Activated CD8-positive, alpha-beta memory T cell treated with anti-CD3 and anti-CD28 coated beads for 36 hours (primary cell): ENCODE results near the gene RGS8. TPM values are rescaled to one million over a fixed set of nuclear protein-coding genes. Genes with fewer than 3 reads are reported as not detected.

Source experiments
- CTCF ChIA-PET: fragments of 350-600 bp; sonication (Branson Sonifier 250); formaldehyde crosslinking; loops from one replicate; lab custom pipeline; 2021; ENCODE audit warnings: antibody characterized with exemption; lab: Charles Lee
- POLR2A ChIA-PET: fragments of 350-600 bp; sonication (Branson Sonifier 250); formaldehyde crosslinking; loops from one replicate; lab custom pipeline; 2021; ENCODE audit warnings: antibody characterized with exemption; lab: Charles Lee
- total RNA-seq, 2 experiments: library from RNA; stranded (reverse); gene quantifications; one replicate each; pipeline ENCODE4 v1.2.3, GENCODE V29; 2021

RGS8 gene
- total RNA-seq = not detected

GRCh38 chr1:182684116-182684828 lies at the start of gene RGS8:
Gene RGS8 (minus strand): TSS chr1:182684587. CDS start chr1:182669649, 14,938 bp downstream.
- ChIA-PET POLR2A (no interaction called here), CTCF (interaction anchor here (0.8 to 1.3 kb wide), 2 partner anchors 22 to 88 kb away, joined by 3 read pairs; no protein-coding TSS in a partner anchor)

GRCh38 chr1:182731852-182732575 lies 47.6 kb upstream of the RGS8 start:
- ChIA-PET POLR2A (no interaction called here), CTCF (no interaction called here)

DNA sequence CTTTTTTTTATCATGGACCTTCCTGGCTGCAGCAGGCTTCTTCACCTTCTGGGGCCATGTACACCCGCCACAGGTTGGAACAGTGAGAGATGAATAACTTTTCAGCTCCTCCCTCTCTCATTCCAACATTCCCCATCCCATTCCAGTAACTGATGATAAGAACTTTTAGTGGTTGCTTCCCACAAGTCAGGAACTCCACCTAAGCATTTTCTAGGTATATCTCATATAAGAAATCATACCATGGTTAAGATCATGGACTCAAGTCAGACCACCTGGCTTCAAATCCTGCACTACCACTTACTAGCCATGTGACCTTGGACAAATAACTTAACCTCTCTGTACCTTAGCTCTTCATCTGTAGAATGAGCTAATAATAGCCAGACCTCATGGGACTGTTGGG lies 42.5 kb upstream of the RGS8 start:
- CTCF ChIA-PET = no interaction called here
- POLR2A ChIA-PET = no interaction called here

DNA sequence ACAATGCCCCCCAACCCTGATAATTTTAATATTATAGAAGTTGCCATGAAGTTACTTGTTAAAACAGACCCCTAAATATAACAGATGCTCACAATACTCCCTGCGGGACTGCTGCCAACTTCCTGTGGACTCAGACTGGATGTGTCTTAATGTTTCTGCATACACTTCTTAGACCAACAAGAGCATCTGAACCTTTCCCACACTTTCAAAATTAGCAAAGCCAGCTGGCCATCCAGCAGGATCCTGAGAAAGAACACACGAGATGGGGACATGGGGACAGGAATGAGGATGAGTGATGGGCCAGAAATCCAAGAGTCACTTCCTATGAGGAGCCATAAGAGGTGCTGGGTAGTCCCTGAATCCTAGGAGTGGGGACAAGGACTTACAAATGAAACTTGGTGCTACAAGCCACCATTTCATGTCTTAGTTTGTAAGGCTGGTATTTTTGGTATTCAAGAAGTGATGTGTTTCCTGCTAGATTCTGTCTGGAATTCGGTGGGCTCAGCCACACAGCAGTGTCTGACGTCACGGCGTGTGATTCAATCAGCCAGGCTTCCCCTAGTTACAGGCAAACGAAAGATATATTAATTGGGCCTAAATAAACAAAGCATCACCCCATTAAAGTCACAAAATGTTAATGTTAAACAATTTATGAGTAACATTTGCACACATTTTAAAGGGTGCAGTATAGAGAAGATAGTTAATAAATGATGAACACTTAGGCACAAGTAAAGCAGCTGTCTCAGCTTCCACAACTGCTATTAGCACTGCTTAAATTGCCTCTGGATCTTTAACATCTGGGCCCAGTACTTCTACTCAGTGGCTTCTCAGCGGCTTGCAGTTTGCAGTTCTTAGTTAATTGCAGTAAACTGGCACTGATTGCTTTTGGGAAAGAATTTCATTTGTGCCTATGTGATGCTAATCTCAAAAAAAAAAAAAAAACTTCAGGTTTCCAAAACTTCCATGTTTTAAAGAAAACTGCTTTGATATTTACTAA lies 41.2 kb upstream of the RGS8 start:
- CTCF ChIA-PET = no interaction called here
- POLR2A ChIA-PET = no interaction called here

GRCh38 chr1:182724215-182724614 lies 39.8 kb upstream of the RGS8 start:
- CTCF ChIA-PET = no interaction called here

DNA sequence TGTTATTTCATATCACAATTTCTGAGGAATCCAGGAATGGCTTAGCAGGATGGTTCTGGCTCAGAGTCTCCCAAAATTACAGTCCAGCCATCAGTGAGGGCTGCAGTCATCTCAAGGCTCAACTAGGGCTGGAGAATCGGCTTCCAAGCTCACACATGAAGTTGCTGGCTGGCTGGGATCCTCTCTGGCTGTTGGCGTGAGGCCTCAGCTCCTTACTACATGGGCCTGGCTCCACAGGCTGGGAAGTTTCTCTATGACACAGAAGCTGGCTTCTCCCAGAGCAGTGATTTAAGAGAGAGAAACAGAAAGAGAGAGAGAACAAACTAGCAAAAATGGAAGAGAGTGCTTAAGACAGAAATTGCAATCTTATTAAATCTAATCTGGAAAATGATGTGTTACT lies 38.8 kb upstream of the RGS8 start:
- ChIA-PET CTCF (no interaction called here), POLR2A (no interaction called here)

More at GRCh38 chr1:182724215-182724614, 39.8 kb upstream of the RGS8 start:
- POLR2A ChIA-PET = no interaction called here

- ChIA-PET POLR2A (no interaction called here), CTCF (no interaction called here)
Measured at GRCh38 chr1:182721525-182721924, 37.1 kb upstream of the RGS8 start.

DNA sequence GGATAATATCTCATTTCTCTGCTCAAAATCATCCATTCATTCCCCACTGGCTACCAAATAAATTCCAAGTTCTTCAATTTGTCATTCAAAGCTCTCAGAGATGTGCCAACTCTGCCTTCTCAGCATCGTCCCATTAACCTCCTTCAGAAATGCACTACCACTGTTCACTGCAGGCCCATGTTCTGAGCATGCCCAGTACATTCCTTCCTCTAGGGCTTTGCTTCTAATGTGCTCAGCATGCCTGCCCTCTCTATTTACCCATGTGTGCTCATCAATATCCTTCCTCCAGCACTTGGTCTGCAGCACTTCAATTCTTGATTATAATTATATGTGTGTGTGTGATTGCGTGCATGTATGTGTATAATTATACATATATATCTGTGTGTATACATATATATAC lies 36.1 kb upstream of the RGS8 start:
- ChIA-PET CTCF (no interaction called here), POLR2A (no interaction called here)

GRCh38 chr1:182719553-182719952 lies 35.2 kb upstream of the RGS8 start:
- ChIA-PET CTCF (no interaction called here), POLR2A (no interaction called here)

- ChIA-PET POLR2A (no interaction called here), CTCF (no interaction called here)
Measured at GRCh38 chr1:182718311-182718710, 33.9 kb upstream of the RGS8 start.

DNA sequence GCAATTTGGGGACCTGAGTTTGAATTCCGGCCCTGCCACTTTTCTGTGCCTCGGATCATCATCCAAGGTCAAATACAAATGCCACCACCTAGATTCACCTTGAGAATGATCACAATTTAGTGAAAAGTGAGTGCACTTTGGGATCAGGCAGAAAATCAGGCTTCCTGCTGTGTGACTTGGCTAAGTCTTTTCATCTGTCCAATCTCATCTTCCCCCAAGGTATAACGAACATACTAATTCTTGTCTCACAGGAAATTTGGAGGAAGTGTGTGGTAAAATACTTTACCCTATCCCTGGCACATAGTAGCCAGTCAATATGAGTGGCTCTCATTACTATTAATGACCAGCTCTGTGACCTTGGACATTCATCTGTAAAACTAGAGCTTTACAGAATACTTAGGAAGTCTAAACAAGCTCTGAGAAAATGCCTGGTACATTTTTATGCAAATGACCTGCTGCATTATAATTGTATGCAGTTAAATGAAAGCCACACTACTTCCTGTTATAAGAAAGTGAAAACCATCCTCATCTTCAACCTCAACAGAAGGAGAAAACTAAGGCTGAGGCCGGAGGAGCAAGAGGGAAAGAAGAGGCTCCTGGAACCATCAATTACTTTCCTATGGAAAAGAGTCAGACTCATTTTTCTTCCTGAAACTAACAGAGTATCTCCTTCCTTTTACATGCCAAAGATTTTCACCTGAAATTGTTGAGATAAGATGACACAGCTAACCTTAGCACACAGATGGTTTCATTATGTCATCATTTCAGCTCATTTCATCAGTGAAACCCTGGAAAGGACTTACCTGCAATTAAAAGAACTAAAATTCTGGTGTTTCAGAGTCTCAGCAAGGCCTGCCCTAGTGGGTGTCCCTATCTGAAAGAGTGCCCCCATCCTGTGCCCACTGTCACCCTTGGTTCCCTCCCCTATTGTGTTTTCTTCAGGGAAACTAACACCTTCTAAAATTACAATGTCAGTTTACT lies 32.6 kb upstream of the RGS8 start:
- ChIA-PET CTCF (interaction anchor here (1.3 kb wide), 1 partner anchor 116 kb away, joined by 3 read pairs; no protein-coding TSS in a partner anchor), POLR2A (no interaction called here)

GRCh38 chr1:182715531-182715930 lies 31.1 kb upstream of the RGS8 start:
- POLR2A ChIA-PET = no interaction called here
- CTCF ChIA-PET = no interaction called here

DNA sequence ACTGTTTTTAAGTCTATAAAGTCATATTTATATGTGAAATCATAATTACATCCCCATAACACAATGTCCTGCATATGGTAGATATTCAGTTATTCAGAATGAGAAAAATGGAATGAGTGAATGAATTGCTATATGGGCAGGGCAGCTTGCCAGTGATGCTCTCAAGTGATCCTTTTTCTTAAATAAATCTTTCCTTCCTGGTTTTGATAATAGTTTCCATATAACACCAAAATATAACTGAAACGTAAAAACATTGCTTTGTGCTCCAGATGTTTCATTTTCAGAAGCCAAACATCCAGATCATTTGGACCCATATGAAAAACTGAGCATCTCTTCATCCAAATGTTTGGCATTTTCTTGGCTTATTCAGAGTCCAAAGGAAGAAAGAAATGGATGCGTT lies 30.2 kb upstream of the RGS8 start:
- ChIA-PET POLR2A (no interaction called here), CTCF (no interaction called here)

DNA sequence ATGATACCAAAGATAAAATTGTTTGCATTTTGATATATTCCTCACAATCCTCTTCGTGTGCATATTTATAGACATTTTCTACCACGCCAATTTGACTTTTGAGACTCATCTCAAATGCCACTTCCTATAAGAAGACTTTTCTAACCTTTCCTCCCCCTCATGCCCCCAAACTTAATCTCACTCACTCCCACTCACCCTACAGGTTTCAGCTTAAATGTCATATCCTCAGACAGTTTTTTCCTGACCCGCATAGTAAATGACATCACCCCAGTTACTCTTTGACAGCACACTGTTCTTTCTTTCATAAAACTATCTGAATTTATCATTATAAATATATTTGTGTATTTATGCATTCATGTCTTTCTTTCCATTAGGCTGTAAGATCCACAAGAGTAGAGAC lies 29.6 kb upstream of the RGS8 start:
- ChIA-PET CTCF (no interaction called here), POLR2A (no interaction called here)

DNA sequence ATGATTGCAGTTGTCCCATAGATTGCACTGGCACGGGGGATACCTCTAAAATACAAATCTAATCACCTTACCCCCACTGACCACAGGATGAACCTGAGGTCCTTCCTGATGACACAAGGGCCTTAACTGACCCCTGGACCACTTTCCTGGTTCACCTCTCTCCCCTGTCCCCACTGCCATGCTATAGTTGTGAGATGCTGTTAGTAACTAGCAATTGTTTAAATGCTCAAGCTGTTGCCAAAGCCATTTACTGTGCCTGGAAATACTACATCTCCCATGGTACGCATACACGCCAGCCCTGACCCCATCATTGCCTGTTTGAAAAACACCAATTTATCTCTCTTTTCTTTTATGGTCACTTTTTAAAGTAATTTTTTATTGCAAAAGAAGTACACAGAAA lies 29.1 kb upstream of the RGS8 start:
- POLR2A ChIA-PET = no interaction called here
- CTCF ChIA-PET = no interaction called here

- CTCF ChIA-PET = no interaction called here
Measured at GRCh38 chr1:182709855-182710254, 25.5 kb upstream of the RGS8 start.

GRCh38 chr1:182709225-182709764 lies 24.9 kb upstream of the RGS8 start:
- ChIA-PET POLR2A (no interaction called here), CTCF (no interaction called here)

More at GRCh38 chr1:182709855-182710254, 25.5 kb upstream of the RGS8 start:
- POLR2A ChIA-PET = no interaction called here

DNA sequence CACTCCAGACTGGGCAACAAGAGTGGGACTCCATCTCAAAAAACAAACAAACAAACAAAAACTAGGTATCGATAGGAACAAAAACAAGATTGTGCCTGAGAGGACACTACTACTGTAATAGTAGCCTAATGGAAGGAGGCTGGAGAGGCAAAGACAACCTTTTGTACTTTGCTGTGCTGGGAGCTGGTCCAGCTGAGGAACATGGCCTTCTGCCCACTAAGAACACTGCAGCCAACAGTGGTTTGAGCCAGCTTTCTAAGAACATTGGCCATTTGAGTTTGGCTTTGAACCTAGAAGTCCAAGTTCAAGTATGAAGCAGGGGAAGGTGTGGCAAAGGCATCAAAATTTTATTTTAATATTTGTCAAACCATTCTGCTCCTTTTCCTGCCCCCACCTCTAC lies 22.7 kb upstream of the RGS8 start:
- CTCF ChIA-PET = no interaction called here
- POLR2A ChIA-PET = no interaction called here
